ENCODE data around the gene KIAA0930. TPM values are rescaled to one million over a fixed set of nuclear protein-coding genes. Genes with fewer than 3 reads are reported as not detected.

KIAA0930 gene
- total RNA-seq, 4 donors from 2014 or later: 51.6 to 64.9 (median 62.0) TPM

DNA sequence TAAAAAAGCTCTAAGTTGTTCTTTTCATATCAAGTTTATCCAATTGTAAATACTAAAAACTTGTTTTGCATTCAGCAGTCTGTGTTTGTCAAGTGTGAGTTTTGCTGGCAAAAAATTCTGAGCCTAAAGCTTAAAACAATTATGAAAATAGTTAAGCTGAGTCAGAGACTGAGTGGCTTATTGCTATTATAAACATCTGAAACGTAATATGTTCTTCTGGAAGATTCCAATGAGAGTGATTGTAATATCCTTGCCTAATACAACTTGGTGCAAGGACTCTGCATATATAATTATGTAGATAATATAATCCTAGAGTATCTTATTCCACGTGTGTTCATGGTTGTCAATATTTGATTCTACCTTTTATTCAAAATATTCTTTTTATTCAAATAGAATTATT, 91.0 kb downstream of the KIAA0930 start:
- H3K9me3 ChIP-seq: no peaks in the 10 kb centered on the region
- TF ChIP-seq, protein P1, sequence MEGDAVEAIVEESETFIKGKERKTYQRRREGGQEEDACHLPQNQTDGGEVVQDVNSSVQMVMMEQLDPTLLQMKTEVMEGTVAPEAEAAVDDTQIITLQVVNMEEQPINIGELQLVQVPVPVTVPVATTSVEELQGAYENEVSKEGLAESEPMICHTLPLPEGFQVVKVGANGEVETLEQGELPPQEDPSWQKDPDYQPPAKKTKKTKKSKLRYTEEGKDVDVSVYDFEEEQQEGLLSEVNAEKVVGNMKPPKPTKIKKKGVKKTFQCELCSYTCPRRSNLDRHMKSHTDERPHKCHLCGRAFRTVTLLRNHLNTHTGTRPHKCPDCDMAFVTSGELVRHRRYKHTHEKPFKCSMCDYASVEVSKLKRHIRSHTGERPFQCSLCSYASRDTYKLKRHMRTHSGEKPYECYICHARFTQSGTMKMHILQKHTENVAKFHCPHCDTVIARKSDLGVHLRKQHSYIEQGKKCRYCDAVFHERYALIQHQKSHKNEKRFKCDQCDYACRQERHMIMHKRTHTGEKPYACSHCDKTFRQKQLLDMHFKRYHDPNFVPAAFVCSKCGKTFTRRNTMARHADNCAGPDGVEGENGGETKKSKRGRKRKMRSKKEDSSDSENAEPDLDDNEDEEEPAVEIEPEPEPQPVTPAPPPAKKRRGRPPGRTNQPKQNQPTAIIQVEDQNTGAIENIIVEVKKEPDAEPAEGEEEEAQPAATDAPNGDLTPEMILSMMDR (IDR thresholded peaks at IDR 0.05): no peak
- TF ChIP-seq EP300 (IDR thresholded peaks at IDR 0.05) (no peak), POLR2A (IDR thresholded peaks at IDR 0.05) (no peak)
- DNase-seq (ENCODE audit: low spot score in 2 of 2): no peak
- no peaks in the 10 kb centered on the region for H3K27me3 ChIP-seq
- no peak overlapping the region for H3K4me3 ChIP-seq
- no peaks in the 10 kb centered on the region for H3K4me1 ChIP-seq
- 81 to 89% methylated on average over 2 of the region's 2 CpGs for WGBS, 2 donors
- peaks cover 0 to 8% (median 0%) of the 10 kb centered on the region in 3 donors for H3K36me3 ChIP-seq
- H3K27ac ChIP-seq: no peak overlapping the region

DNA sequence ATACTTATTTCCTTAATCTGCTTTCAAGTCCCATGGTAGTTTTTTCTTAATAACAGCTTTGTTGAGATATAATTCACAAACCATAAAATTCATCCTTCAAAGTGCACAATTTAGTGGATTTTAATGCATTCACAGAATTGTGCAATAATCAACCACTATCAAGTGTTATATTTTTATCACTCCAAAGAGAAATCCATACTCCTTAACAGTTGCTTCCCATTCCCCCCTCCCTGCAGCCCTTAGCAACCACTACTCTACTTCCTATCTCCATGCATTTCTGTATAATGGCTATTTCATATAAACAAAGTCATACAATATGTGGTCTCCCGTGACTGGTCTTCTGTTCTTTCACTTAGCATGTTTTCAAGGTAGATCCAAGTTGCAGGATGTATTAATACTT, 95.8 kb downstream of the KIAA0930 start:
- no peaks in the 10 kb centered on the region for H3K4me1 ChIP-seq
- DNase-seq (ENCODE audit: low spot score in 2 of 2): no peak
- 65 to 72% methylated on average over 1 of the region's 1 CpG for WGBS, 2 donors
- H3K9me3 ChIP-seq: peaks cover 0 to 14% (median 1%) of the 10 kb centered on the region in 4 donors
- H3K4me3 ChIP-seq: no peak overlapping the region
- H3K27ac ChIP-seq: no peak overlapping the region
- TF ChIP-seq, protein P1 (IDR thresholded peaks at IDR 0.05): no peak
- TF ChIP-seq POLR2A (IDR thresholded peaks at IDR 0.05): no peak
- no peak for TF ChIP-seq EP300 (IDR thresholded peaks at IDR 0.05)
- peaks cover 0 to 5% (median 0%) of the 10 kb centered on the region in 3 donors for H3K36me3 ChIP-seq
- H3K27me3 ChIP-seq: no peaks in the 10 kb centered on the region

DNA sequence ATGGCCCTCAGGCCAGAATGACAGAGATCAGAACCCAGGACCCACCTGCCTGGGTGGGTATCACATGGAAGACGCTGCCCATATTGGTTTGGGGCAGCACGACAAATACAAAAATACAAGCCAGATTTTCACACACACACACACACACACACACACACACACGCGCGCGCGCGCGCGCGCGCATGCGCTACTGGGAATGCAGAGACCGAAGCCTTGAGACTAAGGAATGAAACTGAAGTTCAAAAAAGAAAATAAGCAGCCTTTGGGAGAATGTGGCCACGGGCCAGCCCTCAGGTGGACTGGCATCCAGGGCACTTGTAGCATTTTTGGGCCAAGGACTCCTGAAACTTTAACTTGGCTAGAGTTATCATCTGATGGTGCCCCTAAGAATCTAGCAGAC, 98.3 kb downstream of the KIAA0930 start:
- peaks cover 0 to 14% (median 1%) of the 10 kb centered on the region in 4 donors for H3K9me3 ChIP-seq
- H3K36me3 ChIP-seq: no peaks in the 10 kb centered on the region
- 80 to 88% methylated on average over 15 of the region's 15 CpGs for WGBS, 2 donors
- H3K4me3 ChIP-seq: no peak overlapping the region
- H3K4me1 ChIP-seq: no peaks in the 10 kb centered on the region
- TF ChIP-seq EP300 (IDR thresholded peaks at IDR 0.05): no peak
- TF ChIP-seq, protein P1 (IDR thresholded peaks at IDR 0.05): no peak
- TF ChIP-seq POLR2A (IDR thresholded peaks at IDR 0.05): no peak
- DNase-seq (ENCODE audit: low spot score in 2 of 2): no peak
- H3K27ac ChIP-seq: no peak overlapping the region
- no peaks in the 10 kb centered on the region for H3K27me3 ChIP-seq

Small RNA genes lying within 50 kb of the gene (small RNA-seq; reads per million reads assigned to genes)
- 2.0 reads per million, percentile 61 among the genes with 10 or more reads in this experiment for gene MIR1249

Other genes starting within 250 kb of the KIAA0930 start
- 1 to 10 TPM in 1 of 4 donors, under 1 TPM in 2, not detected in 1; 0.39 to 4.2 (median 0.90) TPM for gene PHF21B, start 230.9 kb downstream of the KIAA0930 start, total RNA-seq
- gene NUP50, start 77.0 kb downstream of the KIAA0930 start, total RNA-seq: 10 to 100 TPM; 38.9 to 96.9 (median 72.0) TPM
- not detected for gene UPK3A, start 44.1 kb upstream of the KIAA0930 start, total RNA-seq
- gene FAM118A, start 69.0 kb upstream of the KIAA0930 start, total RNA-seq: 100 to 1,000 TPM in 2 of 4 donors, 10 to 100 TPM in 2; 16.8 to 171 (median 83.2) TPM
- not detected for gene SMC1B, start 172.7 kb upstream of the KIAA0930 start, total RNA-seq
- under 1 TPM in 1 of 4 donors, not detected in 3; 0.42 TPM for gene RIBC2, start 172.8 kb upstream of the KIAA0930 start, total RNA-seq